Measurements from ENCODE around the gene RCSD1. TPM values are rescaled to one million over a fixed set of nuclear protein-coding genes. Genes with fewer than 3 reads are reported as not detected.

Gene RCSD1
- total and polyA plus RNA-seq, 2 of the 13 experiments (the other 11 are each of a cell fraction or from before 2014, with no cell fraction given), result not detected

- TF ChIP-seq DR1 (CRISPR knock-in tag; IDR thresholded peaks at IDR 0.05) (no peak; the same call in 1 of the 2 replicates), RORA (CRISPR knock-in tag; IDR thresholded peaks at IDR 0.05) (no peak), CERS6 (CRISPR knock-in tag; IDR thresholded peaks at IDR 0.05) (no peak; the same call in 1 of the 2 replicates), ISL2 (CRISPR knock-in tag; IDR thresholded peaks at IDR 0.05) (peak; percentile 26; the same call in 1 of the 2 replicates), TGIF2 (CRISPR knock-in tag; IDR thresholded peaks at IDR 0.05) (peak; percentile 47; the same call in 1 of the 2 replicates), POLR2AphosphoS5 (IDR thresholded peaks at IDR 0.05; ENCODE audit: low read depth, low read length) (no peak), ZEB1 (IDR thresholded peaks at IDR 0.05; ENCODE audit: insufficient replicate concordance, low read depth) (no peak), EZH2 (conservative IDR thresholded peaks at IDR 0.05; ENCODE audit: low read depth, low read length) (no peak), ZNF142 (CRISPR knock-in tag; IDR thresholded peaks at IDR 0.05) (no peak; the same call in 1 of the 2 replicates), ZNF513 (CRISPR knock-in tag; conservative IDR thresholded peaks at IDR 0.05) (0 out of 2 replicates have a peak, but pooled peaks have one; percentile 90), ZSCAN9 (CRISPR knock-in tag; IDR thresholded peaks at IDR 0.05; ENCODE audit: borderline replicate concordance) (peak; percentile 60; the same call in 1 of the 2 replicates), ZFP90 (CRISPR knock-in tag; IDR thresholded peaks at IDR 0.05; ENCODE audit: borderline replicate concordance) (no peak; the same call in 1 of the 2 replicates), TAF15 (IDR thresholded peaks at IDR 0.05; ENCODE audit: low read depth, low read length, poor library complexity, severe bottlenecking) (peak; percentile 64), AGO1 (IDR thresholded peaks at IDR 0.05; ENCODE audit: low read depth, low read length, poor library complexity, severe bottlenecking) (no peak), RFX3 (CRISPR knock-in tag; IDR thresholded peaks at IDR 0.05) (no peak), KAT2B (IDR thresholded peaks at IDR 0.05; ENCODE audit: borderline replicate concordance, low read depth, low read length) (no peak), PRDM4 (CRISPR knock-in tag; IDR thresholded peaks at IDR 0.05; ENCODE audit: borderline replicate concordance) (no peak), POLR2A (IDR thresholded peaks at IDR 0.05; ENCODE audit: insufficient read depth in 1 of 2, low read depth in 2 of 2, low read length in 2 of 2) (peak; percentile 40 to 50; a peak in 1 of 4 replicates), PHF5A (CRISPR knock-in tag; IDR thresholded peaks at IDR 0.05; ENCODE audit: low read depth, unreplicated experiment) (no peak)
These were observed 84.6 kb downstream of the RCSD1 start (continued) for GRCh38 chr1:167714439-167715156.
